ENCODE measurements around the gene LARP6. TPM values are rescaled to one million over a fixed set of nuclear protein-coding genes. Genes with fewer than 3 reads are reported as not detected.

The LARP6 gene
- total and polyA plus RNA-seq, 2 experiments from 2014 or later: 20.0 to 22.4 TPM

- no peak overlapping the region for H3K4me3 ChIP-seq
These were observed 8.2 kb downstream of the LARP6 start for GRCh38 chr15:70845602-70846360.

More at GRCh38 chr15:70845602-70846360, 8.2 kb downstream of the LARP6 start:
- Mint-ChIP-seq H3K9me3 (no peaks in the 10 kb centered on the region), H3K27me3 (ENCODE audit: insufficient read depth, low read depth, poor library complexity) (no peaks in the 10 kb centered on the region), H3K4me3 (no peak overlapping the region), H3K36me3 (ENCODE audit: low read depth) (peaks cover 11% of the 10 kb centered on the region), H3K4me1 (no peaks in the 10 kb centered on the region), H3K27ac (no peak overlapping the region)
- H3K36me3 ChIP-seq (ENCODE audit: insufficient read depth): no peaks in the 10 kb centered on the region
- no peak overlapping the region for H2AFZ ChIP-seq
- no peaks in the 10 kb centered on the region; the same call in 1 of the 2 replicates for H4K20me1 ChIP-seq (replicated peaks; ENCODE audit: insufficient read depth)
- H3K27ac ChIP-seq (ENCODE audit: low read depth): no peak overlapping the region
- DNase-seq (ENCODE audit: low spot score) (no peak), ATAC-seq (no peak)
- no peaks in the 10 kb centered on the region for H3F3A ChIP-seq (replicated peaks; ENCODE audit: low read depth)
- no peaks in the 10 kb centered on the region for H3K27me3 ChIP-seq (ENCODE audit: insufficient read depth)
- H3K4me1 ChIP-seq (ENCODE audit: insufficient read depth): no peaks in the 10 kb centered on the region
- no peak for TF ChIP-seq EZH2phosphoT487 (IDR thresholded peaks at IDR 0.05; ENCODE audit: unreplicated experiment)
- no peak for TF ChIP-seq EZH2 (IDR thresholded peaks at IDR 0.05; ENCODE audit: low read depth, unreplicated experiment)
- TF ChIP-seq REST (IDR thresholded peaks at IDR 0.05; ENCODE audit: unreplicated experiment): no peak
- no peak for TF ChIP-seq POLR2AphosphoS5 (IDR thresholded peaks at IDR 0.05; ENCODE audit: low read depth)
- no peak for TF ChIP-seq JUNB (IDR thresholded peaks at IDR 0.05; ENCODE audit: unreplicated experiment)
- TF ChIP-seq ETS1 (IDR thresholded peaks at IDR 0.05): no peak
- no peak for TF ChIP-seq CREB1 (CRISPR knock-in tag; IDR thresholded peaks at IDR 0.05; ENCODE audit: low read depth)
- no peak for TF ChIP-seq ZNF462 (CRISPR knock-in tag; IDR thresholded peaks at IDR 0.05)
- no peak overlapping the region for H3K4me2 ChIP-seq
- no peaks in the 10 kb centered on the region for H3K9me2 ChIP-seq (ENCODE audit: insufficient read depth)
- H3K79me2 ChIP-seq (replicated peaks; ENCODE audit: insufficient read depth): no peaks in the 10 kb centered on the region

Measured in GM23338 (cell line).